ENCODE data around the gene JAK3. TPM values are rescaled to one million over a fixed set of nuclear protein-coding genes. Genes with fewer than 3 reads are reported as not detected.

Gene JAK3
- total RNA-seq, 1 experiment from 2014 or later: not detected

DNA sequence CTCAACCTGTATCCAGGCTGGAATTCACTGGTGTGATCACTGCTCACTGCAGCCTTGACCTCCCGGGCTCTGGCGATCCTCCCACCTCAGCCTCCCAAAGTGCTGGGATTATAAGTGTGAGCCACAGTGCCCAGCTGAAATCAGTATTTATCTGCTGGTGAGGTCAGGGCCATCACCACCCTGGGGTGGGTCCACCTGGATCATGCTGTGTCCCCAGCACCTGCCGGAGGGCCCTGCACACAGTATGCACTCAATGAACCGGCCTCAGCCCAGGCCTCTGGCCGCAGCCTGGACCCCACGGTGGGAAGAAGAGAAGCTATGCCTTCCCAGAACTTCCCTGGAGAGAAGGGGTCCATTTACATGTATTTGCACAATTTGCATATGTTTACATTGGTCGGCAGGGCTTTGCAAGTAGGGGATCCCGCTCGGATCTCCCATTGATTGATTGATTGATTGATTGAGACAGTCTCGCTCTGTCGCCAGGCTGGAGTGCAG, 21.4 kb upstream of the JAK3 start:
- no peak overlapping the region for H3K4me3 ChIP-seq
- DNase-seq: no peak
- H3K27me3 ChIP-seq: peaks cover 5% of the 10 kb centered on the region; the same call in 1 of the 2 replicates
- peaks cover 8% of the 10 kb centered on the region for H3K36me3 ChIP-seq
- no peaks in the 10 kb centered on the region for H3K9me3 ChIP-seq

DNA sequence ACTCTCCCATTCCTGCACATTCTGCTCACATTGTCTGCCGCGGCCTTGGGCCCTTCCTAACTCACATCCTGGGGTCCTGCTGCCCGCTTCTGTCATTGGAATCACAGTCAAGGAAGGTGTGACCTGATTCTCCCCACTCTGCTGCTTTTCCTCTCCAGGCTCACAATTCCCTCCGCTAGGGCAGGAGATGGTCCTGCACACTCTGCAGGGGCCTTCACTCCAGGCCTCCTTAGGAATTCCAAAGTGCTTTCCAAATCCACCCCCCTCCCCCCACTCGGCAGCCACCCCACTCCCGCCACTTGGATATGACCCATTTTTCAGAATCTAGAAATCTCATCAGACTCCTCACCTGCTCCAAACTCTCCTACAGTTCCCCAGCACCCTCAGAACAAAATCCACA, 20.9 kb upstream of the JAK3 start:
- H3K4me3 ChIP-seq: no peak overlapping the region
- H3K9me3 ChIP-seq: no peaks in the 10 kb centered on the region
- H3K27me3 ChIP-seq: peaks cover 2% of the 10 kb centered on the region; the same call in 1 of the 2 replicates
- no peak for DNase-seq
- peaks cover 13% of the 10 kb centered on the region for H3K36me3 ChIP-seq

DNA sequence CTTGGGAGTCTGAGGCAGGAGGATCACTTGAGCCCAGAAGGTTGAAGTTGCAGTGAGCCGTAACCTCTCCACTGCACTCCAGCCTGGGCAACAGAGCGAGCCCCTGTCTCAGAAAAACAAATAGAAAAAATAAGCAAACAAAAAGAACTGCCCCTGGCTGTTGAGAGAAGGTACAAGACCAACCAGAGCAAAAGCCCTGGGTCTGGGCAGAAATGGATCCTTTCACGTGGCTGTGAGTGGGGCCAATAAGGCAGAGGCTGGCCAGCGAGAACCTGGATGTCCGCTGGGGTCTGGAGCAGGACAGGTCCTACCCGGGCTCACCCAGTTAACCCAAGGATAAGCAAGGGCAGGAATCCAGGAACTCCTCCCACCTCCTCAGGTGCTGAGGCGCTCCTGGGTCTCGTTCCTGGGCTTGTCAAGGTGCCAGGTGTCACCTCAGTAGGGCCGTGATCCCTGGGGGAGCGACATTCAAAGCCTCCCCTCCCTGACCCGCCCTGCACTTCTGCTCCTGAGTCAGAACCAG, 19.2 kb upstream of the JAK3 start:
- Histone ChIP-seq H3K36me3 (peaks cover 29% of the 10 kb centered on the region), H3K4me3 (no peak overlapping the region), H3K9me3 (no peaks in the 10 kb centered on the region), H3K27me3 (peaks cover 2% of the 10 kb centered on the region; the same call in 1 of the 2 replicates)
- no peak for DNase-seq

DNA sequence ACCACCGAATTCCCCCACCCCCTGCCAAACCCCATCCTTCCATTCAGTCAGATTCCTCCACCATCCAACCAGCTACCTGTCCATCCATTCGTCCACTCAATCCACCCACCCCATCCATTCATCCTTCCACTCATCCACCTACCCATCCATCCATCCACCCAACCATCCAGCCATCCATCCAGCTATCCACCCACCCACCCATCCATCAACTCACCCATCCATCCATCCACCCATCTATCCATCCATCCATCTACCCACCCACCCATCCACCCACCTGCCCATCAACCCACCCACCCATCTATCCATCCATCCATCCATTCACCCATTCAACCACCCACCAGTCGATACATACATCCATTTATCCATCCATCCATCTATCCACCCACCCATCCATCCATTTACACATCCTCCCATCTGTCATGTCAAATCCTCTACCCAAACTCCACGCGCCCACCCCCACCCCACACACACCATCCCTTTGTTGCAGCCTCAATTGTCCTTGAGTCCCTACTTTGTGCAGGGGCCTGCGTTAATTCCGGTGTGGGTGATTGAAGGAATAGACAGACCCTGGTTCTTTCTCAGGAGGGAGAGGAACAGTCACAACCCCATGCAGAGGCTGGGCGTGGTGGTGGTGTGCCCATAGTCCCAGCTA, 18.7 kb upstream of the JAK3 start:
- peaks cover 2% of the 10 kb centered on the region; the same call in 1 of the 2 replicates for H3K27me3 ChIP-seq
- H3K9me3 ChIP-seq: no peaks in the 10 kb centered on the region
- DNase-seq: no peak
- no peak overlapping the region for H3K4me3 ChIP-seq
- H3K36me3 ChIP-seq: peaks cover 35% of the 10 kb centered on the region

DNA sequence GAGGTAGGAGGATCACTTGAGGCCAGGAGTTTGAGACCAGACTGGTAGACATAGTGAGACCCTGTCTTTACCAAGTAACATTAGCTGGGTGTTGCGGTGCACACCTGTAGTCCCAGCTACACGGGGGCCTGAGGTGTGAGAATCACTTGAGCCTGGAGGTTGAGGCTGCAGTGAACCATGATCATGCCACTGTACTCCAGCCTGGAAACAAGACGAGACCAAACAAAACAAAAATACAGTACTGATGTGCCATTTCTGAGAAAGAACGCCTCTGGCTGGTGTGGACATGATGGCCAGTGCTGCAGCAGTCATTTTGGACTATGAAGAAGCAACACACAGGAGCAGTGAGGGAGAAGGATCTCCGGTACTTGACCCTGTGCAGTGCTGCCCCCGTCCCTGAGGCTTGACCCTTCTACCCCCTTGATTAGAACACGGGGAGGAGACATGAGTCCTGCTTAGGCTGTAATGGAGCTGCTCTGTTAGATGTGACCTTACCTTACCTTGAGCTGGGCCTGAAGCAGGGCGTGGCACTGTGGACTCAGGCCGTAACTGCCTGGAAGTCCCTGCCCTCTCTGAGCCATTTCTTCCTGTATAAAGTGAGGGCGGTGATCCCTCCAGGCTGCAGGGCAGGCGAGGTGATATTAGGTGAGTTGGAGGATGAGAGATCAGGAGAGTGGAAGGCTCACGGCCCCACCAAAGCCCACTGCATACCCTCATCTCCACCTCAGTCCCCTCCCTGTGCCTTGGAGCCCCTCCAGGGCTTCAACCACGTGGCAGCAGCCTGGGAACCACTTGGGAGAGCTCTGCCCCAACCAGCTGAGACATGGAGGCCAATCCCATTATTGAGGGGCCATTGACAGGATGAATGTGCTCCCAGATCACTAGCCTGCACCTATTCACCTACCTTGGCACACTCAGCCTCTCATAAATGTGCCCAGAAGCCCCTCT, 17.9 kb upstream of the JAK3 start:
- Histone ChIP-seq H3K27me3 (peaks cover under 1% of the 10 kb centered on the region; the same call in 1 of the 2 replicates), H3K4me3 (no peak overlapping the region), H3K36me3 (peaks cover 43% of the 10 kb centered on the region), H3K9me3 (no peaks in the 10 kb centered on the region)
- DNase-seq: peak; percentile 57

DNA sequence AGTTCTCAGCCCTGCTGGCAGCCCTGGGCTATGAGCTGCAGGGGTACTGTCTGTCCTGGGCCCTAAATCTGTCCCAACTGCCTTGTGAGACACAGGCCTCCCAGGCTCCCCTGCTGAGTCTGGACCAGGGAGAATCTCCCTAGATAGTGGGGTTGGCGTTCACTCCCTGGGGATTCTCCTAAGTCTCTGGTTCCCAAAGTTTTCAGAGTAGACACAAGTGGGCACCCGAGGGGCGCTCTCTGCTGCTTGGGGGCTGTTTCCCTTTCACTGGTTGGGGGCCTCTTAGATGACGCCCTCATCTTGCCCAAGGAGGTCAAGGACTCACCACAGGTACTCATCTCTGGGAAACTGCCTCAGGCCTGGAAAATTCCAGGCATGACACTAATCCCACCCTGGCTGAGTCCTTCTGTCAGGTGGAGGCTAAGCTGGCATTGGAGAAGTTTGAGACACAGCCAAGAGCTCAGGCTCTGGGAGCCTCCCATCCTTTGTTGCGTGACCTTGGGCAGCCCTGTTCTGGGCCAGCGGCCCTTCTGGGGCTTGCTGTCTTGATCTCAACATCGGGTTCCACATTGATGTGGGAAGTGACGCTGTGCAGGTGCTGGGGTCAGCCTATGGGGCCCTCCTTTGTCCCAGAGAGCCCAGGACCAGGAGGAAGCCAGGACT, 15.9 kb upstream of the JAK3 start:
- no peak for DNase-seq
- Histone ChIP-seq H3K27me3 (no peaks in the 10 kb centered on the region), H3K9me3 (no peaks in the 10 kb centered on the region), H3K4me3 (no peak overlapping the region), H3K36me3 (peaks cover 52% of the 10 kb centered on the region)

DNA sequence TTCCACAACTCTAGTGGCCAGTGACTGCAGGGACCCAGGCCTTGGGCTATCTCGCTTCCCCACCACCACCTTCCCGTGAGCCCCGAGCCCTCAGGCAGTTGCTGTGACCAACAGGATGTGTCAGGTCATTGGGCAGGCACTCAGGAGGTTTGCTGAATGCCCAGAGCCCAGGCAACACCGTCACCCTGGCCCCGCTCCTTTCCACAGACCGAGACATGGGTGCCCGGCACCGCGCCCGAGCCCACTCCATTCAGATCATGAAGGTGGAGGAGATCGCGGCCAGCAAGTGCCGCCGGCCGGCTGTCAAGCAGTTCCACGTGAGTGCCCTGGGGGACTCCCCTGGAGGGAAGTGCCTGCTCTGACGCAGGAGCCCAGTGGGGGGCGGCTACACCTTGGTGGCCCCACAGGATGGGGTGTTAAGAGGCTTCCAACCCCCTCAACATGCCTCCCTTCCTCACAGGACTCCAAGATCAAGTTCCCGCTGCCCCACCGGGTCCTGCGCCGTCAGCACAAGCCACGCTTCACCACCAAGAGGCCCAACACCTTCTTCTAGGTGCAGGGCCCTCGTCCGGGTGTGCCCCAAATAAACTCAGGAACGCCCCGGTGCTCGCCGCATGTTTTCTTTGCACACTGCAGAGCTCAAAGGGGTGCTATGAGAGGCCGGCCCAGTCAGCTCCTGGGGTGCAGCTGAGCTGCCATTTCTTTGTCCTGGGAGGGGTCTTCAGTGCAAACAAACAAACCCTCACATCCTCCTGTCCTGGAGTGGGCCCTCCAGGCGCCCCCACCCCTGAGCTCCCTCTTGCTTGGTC, 15.1 kb upstream of the JAK3 start:
- Histone ChIP-seq H3K36me3 (peaks cover 52% of the 10 kb centered on the region), H3K9me3 (no peaks in the 10 kb centered on the region), H3K4me3 (no peak overlapping the region), H3K27me3 (no peaks in the 10 kb centered on the region)
- no peak for DNase-seq

DNA sequence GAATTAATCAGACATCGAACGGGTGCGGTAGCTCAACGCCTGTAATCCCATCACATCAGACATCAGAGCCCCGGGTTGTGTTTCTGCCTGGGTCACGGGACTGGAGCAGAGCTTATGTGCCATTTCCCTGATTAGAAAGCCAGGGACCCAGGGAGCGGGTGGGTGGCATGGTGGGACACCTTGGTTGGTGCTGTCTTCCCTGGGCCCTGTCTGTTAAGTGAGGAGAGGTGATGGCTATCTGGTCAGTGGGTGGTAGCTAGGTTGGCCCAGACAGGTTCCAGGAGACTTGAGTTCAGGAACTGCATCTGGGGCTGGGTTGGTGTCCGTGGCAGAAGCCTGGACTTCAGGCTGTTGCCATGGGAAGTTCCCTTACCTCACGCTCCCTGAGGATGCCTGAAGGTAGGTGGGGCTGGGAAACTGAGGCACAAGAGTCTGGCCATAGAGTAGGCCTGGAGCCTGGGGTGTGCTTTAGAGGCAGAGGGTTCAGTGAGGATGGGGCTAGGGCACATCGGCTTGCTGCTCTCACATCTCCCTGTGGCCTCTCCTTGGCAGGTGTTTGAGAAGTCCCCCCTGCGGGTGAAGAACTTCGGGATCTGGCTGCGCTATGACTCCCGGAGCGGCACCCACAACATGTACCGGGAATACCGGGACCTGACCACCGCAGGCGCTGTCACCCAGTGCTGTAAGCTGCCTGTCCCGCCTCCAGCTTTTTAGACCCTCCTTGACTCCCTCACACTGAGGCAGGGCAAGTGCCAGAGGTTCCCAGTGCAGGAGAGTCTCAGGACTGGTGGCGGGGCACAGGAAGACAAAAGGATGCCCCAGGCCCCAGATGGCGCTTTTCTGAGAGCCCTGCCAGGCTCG, 14.0 kb upstream of the JAK3 start:
- Histone ChIP-seq H3K9me3 (no peaks in the 10 kb centered on the region), H3K4me3 (peak overlapping the region; percentile 98)

DNA sequence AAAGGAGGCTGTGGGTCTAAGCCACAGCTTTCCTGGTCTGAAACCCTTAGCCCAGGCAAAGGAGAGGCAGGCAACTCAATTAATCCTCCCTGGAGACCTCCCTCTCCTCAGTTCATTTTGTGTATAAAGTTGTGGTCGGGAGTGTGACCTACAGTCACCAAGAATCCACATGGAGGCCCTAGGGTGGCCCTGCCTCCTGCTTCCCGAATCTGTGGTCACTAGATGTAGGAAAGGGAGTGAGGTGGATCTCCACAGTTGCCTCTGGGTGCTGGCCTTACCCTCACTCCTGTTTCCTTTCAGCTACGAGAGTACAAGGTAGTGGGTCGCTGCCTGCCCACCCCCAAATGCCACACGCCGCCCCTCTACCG, 13.2 kb upstream of the JAK3 start:
- no peaks in the 10 kb centered on the region for H3K27me3 ChIP-seq
- H3K9me3 ChIP-seq: no peaks in the 10 kb centered on the region
- H3K4me3 ChIP-seq: peak overlapping the region; percentile 98
- DNase-seq: no peak
- peaks cover 52% of the 10 kb centered on the region for H3K36me3 ChIP-seq

More for the DNA sequence above, 14.0 kb upstream of the JAK3 start:
- H3K27me3 ChIP-seq: no peaks in the 10 kb centered on the region
- H3K36me3 ChIP-seq: peaks cover 52% of the 10 kb centered on the region
- no peak for DNase-seq

DNA sequence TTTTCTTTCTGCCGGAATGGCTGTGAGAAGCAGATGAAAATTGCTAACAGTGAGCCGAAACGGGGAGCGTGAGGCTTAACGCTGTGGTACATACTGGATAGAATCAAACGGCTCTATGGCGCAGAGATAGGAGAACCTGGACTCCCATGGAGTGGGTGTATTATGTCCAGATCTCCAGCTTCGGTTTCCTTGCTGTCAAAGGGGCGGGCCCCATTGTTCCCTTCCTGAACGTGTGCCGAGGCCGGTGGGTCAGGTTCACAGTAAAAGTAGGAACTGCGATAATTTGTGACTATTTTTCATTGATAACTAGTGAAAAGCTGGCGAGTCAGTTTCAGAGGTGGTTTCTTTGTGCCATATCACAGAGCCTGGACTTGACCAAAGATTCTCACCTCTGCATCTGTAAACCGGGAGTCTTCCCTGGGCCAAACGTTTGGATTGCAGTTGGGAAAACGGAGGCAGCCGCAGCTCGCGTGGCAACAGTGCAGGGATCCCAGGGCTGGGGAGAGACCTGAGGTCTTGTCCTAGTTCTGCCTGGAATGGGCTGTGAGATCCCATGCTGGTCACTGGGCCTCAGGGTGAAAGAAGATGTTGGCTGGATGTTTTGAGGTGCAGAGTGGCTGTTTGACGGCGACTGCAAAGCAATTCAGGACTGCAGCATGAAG, 12.7 kb upstream of the JAK3 start:
- H3K27me3 ChIP-seq: no peaks in the 10 kb centered on the region
- H3K4me3 ChIP-seq: peak overlapping the region; percentile 98
- no peaks in the 10 kb centered on the region for H3K9me3 ChIP-seq
- DNase-seq: no peak
- peaks cover 52% of the 10 kb centered on the region for H3K36me3 ChIP-seq

DNA sequence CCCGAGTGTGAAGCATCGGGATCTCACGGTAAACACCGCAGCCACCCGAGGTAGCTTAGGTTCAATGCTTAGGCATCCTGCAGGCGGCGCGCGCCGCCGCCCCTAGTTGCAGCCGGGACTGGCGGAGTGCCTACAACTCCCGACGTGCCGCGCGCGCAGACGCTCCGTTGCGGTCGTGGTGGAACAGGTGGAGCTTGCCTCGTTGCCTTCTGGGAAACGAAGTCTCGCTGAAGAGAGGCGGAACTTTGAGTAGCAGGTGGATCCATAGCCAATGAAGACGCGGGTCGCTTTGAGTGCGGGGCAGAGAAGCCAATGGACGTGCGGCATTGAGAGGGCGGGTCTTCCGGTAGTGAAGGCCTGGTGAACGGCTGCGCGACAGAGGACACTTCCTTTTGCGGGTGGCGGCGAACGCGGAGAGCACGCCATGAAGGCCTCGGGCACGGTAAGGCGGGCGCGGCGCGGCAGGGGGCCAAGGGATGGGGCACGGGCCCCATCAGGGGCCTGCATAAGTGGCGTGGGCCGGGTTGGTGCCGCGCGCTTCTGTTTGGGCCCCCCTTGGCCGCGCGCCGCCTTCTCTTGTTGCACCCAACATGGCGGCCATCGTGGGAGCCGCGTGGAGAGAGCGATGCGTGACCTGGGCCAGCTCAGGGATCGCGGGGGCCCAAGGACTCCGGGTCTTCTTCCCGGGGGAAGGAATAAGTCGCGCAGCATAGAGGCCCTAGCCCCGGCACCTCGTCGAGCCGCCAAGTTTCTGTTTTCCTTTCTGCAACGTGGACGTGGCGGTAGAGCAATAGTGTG, 11.9 kb upstream of the JAK3 start, which contains the start of gene RPL18A:
RPL18A (plus strand) TSS at position 378 of the 798 bp plus-strand sequence; CDS start at position 425, 47 bp downstream.
- Histone ChIP-seq H3K4me3 (peak within 1 kb of the TSS; percentile 98), H3K27me3 (no peaks in the 10 kb centered on the region), H3K36me3 (peaks cover 50% of the 10 kb centered on the region), H3K9me3 (no peaks in the 10 kb centered on the region)
- peak; percentile 100 for DNase-seq

DNA sequence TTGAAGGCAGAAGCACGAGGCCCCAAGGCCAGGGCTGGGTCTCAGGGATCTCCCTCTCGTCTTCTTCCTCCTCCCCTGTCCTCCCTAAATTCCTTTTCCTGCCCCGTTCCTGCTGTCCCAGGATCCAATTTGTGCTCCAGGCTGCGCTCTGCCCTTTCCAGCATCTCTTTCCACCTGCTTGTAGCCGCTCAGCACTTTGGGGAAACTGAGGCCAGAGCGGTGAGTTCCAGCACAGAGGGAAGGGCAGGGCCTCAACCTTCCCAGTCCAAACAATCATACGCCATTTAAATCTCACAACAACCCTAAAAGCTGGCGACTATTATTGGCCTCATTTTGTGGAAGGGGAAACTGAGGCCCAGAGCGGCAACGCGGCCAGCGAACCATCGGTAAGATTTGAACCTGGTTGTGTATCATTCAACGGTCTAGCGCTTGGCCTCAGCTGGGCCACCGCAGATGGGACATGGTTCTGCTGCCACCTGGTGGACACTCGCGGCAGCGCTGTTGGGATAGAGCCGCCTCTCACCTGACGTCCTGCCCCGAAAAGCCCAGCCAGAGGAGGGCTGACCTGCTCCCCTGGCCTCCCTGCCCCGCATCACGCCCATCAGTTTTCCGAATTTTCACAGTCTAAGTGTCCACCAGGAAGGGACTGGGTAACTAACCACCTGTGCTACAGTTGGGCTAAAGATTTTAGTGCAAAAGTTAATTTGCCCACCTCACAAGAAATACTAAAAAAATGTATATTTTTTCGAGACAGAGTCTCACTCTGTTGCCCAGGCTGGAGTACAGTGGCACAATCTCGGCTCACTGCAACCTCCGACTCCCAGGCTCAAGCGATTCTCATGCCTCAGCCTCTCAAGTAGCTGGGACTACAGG, 7.7 kb upstream of the JAK3 start:
- Histone ChIP-seq H3K4me3 (no peak overlapping the region), H3K36me3 (peaks cover 8% of the 10 kb centered on the region), H3K9me3 (no peaks in the 10 kb centered on the region), H3K27me3 (no peaks in the 10 kb centered on the region)
- peak; percentile 70 for DNase-seq

DNA sequence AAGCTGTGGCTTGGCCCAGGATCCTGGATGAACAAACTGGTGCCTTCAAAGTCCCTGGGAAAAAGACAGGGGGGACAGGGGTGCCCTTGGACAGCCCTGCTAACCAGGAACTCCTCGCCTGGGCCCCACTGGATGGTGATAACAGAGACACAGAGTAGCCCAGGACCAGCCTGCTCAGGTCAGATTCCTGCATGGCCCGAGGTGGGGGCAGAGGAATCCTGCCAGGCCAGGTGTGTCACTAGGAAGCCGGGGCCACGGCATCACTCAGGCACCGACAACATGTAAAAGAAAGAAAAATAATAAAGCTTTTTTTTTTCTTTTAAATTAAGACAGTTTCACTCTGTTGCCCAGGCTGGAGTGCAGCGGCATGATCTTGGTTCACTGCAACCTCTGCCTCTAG, 6.3 kb upstream of the JAK3 start:
- H3K4me3 ChIP-seq: no peak overlapping the region
- H3K27me3 ChIP-seq: no peaks in the 10 kb centered on the region
- no peaks in the 10 kb centered on the region for H3K9me3 ChIP-seq
- H3K36me3 ChIP-seq: no peaks in the 10 kb centered on the region
- DNase-seq: no peak

Data from MG63 (cell line).